Activated CD8-positive, alpha-beta T cell treated with anti-CD3 and anti-CD28 coated beads for 36 hours (primary cell): ENCODE measurements around the gene ZFP82. TPM values are rescaled to one million over a fixed set of nuclear protein-coding genes. Genes with fewer than 3 reads are reported as not detected.

ENCODE experiments used
- ATAC-seq: fragments of 200-7000 bp; cut with Tn5 transposase; one replicate; pipeline ENCODE4 v1.10.0; 2021; ENCODE audit warnings: mild to moderate bottlenecking, moderate library complexity
- CTCF ChIA-PET: fragments of 350-600 bp; sonication (Branson Sonifier 250); formaldehyde crosslinking; loops from one replicate; lab custom pipeline; 2021; ENCODE audit warnings: antibody characterized with exemption; lab: Charles Lee
- POLR2A ChIA-PET: fragments of 350-600 bp; sonication (Branson Sonifier 250); formaldehyde crosslinking; loops from one replicate; lab custom pipeline; 2021; ENCODE audit warnings: antibody characterized with exemption; lab: Charles Lee
- DNase-seq: peaks from one replicate; pipeline ENCODE4 v3.0.0-alpha.2; 2020
- H3K27ac Mint-ChIP-seq: one replicate; pipeline ENCODE4 v1.8.0; 2021; ENCODE audit warnings: mild to moderate bottlenecking, mixed read lengths
- H3K27me3 Mint-ChIP-seq: one replicate; pipeline ENCODE4 v1.8.0; 2021; ENCODE audit warnings: mixed read lengths
- H3K36me3 Mint-ChIP-seq: one replicate; pipeline ENCODE4 v1.8.0; 2021; ENCODE audit warnings: low read depth, mixed read lengths
- H3K4me1 Mint-ChIP-seq: one replicate; pipeline ENCODE4 v1.8.0; 2021; ENCODE audit warnings: low read depth, mixed read lengths
- H3K4me3 Mint-ChIP-seq: one replicate; pipeline ENCODE4 v1.8.0; 2021; ENCODE audit warnings: mild to moderate bottlenecking, moderate library complexity, mixed read lengths
- H3K9me3 Mint-ChIP-seq: one replicate; pipeline ENCODE4 v1.8.0; 2021; ENCODE audit warnings: mixed read lengths
- CTCF ChIP-seq: fragments of 200-600 bp; IDR thresholded peaks from one replicate; pipeline ENCODE4 v1.8.0; 2022; ENCODE audit warnings: antibody characterized with exemption, mild to moderate bottlenecking
- intact Hi-C: fragments of 100-400 bp; cut with micrococcal nuclease; formaldehyde crosslinking; loops from one replicate; pipeline ENCODE4 v1.10.0; 2022
- total RNA-seq, 2 experiments: library from RNA; stranded (reverse); gene quantifications; one replicate each; pipeline ENCODE4 v1.2.3, GENCODE V29; 2021

ZFP82 gene
- total RNA-seq, 2 experiments from 2014 or later: 7.0 to 7.9 TPM

- Mint-ChIP-seq H3K27ac (peak overlapping the region; percentile 94), H3K27me3 (no peaks in the 10 kb centered on the region), H3K9me3 (peaks cover 20% of the 10 kb centered on the region), H3K4me3 (peak overlapping the region; percentile 81), H3K36me3 (peaks cover 21% of the 10 kb centered on the region), H3K4me1 (peaks cover 18% of the 10 kb centered on the region)
- DNase-seq (no peak), ATAC-seq (no peak)
- ChIA-PET POLR2A (interaction anchor here (1.6 to 2.0 kb wide), 4 partner anchors 10 to 1129 kb away, joined by 4 to 6 read pairs (median 4); partner anchors contain the start of genes ZNF566 and ZNF793), CTCF (interaction anchor here (1.1 to 1.4 kb wide), 3 partner anchors 20 to 151 kb away, joined by 3 to 4 read pairs (median 4); no protein-coding TSS in a partner anchor)
- intact Hi-C loops: no loop called here
- TF ChIP-seq CTCF: no peak
Observed at GRCh38 chr19:36377541-36378178, 40.8 kb downstream of the ZFP82 start.

- Mint-ChIP-seq H3K4me3 (no peak overlapping the region), H3K9me3 (peaks cover 23% of the 10 kb centered on the region), H3K36me3 (peaks cover 43% of the 10 kb centered on the region), H3K27me3 (no peaks in the 10 kb centered on the region), H3K4me1 (peaks cover 16% of the 10 kb centered on the region), H3K27ac (no peak overlapping the region)
- no peak for TF ChIP-seq CTCF
- POLR2A ChIA-PET: no interaction called here
- intact Hi-C loops: no loop called here
- ATAC-seq: no peak
- DNase-seq: no peak
- CTCF ChIA-PET: no interaction called here
Observed at GRCh38 chr19:36373638-36374156, 44.7 kb downstream of the ZFP82 start.

GRCh38 chr19:36371886-36372285 lies 46.6 kb downstream of the ZFP82 start:
- Mint-ChIP-seq H3K27me3 (no peaks in the 10 kb centered on the region), H3K27ac (no peak overlapping the region), H3K4me3 (no peak overlapping the region), H3K4me1 (peaks cover 5% of the 10 kb centered on the region), H3K9me3 (peaks cover 30% of the 10 kb centered on the region), H3K36me3 (peaks cover 58% of the 10 kb centered on the region)
- DNase-seq (no peak), ATAC-seq (no peak)
- no peak for TF ChIP-seq CTCF
- POLR2A ChIA-PET: interaction anchor here (1.1 kb wide), 1 partner anchor 156 kb away, joined by 4 read pairs; no protein-coding TSS in a partner anchor
- intact Hi-C loops: no loop called here
- CTCF ChIA-PET: no interaction called here

- ATAC-seq (no peak), DNase-seq (no peak)
- Mint-ChIP-seq H3K9me3 (peaks cover 23% of the 10 kb centered on the region), H3K4me3 (no peak overlapping the region), H3K36me3 (peaks cover 86% of the 10 kb centered on the region), H3K27ac (no peak overlapping the region), H3K4me1 (no peaks in the 10 kb centered on the region), H3K27me3 (no peaks in the 10 kb centered on the region)
- intact Hi-C loops: no loop called here
- TF ChIP-seq CTCF: no peak
- ChIA-PET CTCF (no interaction called here), POLR2A (no interaction called here)
Observed at GRCh38 chr19:36363845-36364244, 54.6 kb downstream of the ZFP82 start.

Other genes with a start within 250 kb of the ZFP82 start
- gene ZNF565, start 204.0 kb downstream of the ZFP82 start, total RNA-seq: 1 to 10 TPM; 1.3 to 1.6 TPM
- 100 to 1,000 TPM; 102 to 109 TPM for gene ZNF146, start 203.5 kb downstream of the ZFP82 start, total RNA-seq
- gene ZFP14, start 39.4 kb downstream of the ZFP82 start, total RNA-seq: 1 to 10 TPM; 1.9 to 2.1 TPM
- gene ZNF566, start 70.9 kb upstream of the ZFP82 start, total RNA-seq: 1 to 10 TPM; 5.6 to 6.5 TPM
- 1 to 10 TPM; 3.7 to 6.4 TPM for gene ZNF260, start 109.6 kb upstream of the ZFP82 start, total RNA-seq
- gene ZNF529, start 154.6 kb upstream of the ZFP82 start, total RNA-seq: 10 to 100 TPM; 18.5 to 19.2 TPM
- 10 to 100 TPM; 10.1 to 10.8 TPM for gene ZNF382, start 186.7 kb upstream of the ZFP82 start, total RNA-seq
- 1 to 10 TPM; 5.2 to 6.0 TPM for gene ZNF461, start 248.2 kb upstream of the ZFP82 start, total RNA-seq